Parathyroid adenoma (tissue), 2 donors: ENCODE measurements around the gene CIB1.

Experiments
- H2AFZ ChIP-seq: fragments of 300-600 bp; sonication (generic); one replicate; pipeline ENCODE4 v1.7.0; 2017; ENCODE audit warnings: antibody characterized with exemption, mild to moderate bottlenecking
- H3K27ac ChIP-seq: fragments of 300-600 bp; sonication (generic); one replicate; pipeline ENCODE4 v1.7.0; 2017
- H3K27me3 ChIP-seq: fragments of 300-600 bp; sonication (generic); one replicate; pipeline ENCODE4 v1.7.0; 2017; ENCODE audit warnings: low read length; ENCODE audit not compliant: control insufficient read depth, insufficient read depth
- H3K36me3 ChIP-seq: fragments of 300-600 bp; sonication (generic); one replicate; pipeline ENCODE4 v1.7.0; 2017; ENCODE audit warnings: low read length; ENCODE audit not compliant: control insufficient read depth, insufficient read depth
- H3K4me1 ChIP-seq: fragments of 300-600 bp; sonication (generic); one replicate; pipeline ENCODE4 v1.7.0; 2017; ENCODE audit warnings: control low read depth
- H3K4me2 ChIP-seq: fragments of 300-600 bp; sonication (generic); one replicate; pipeline ENCODE4 v1.7.0; 2017; ENCODE audit warnings: low read length
- H3K4me3 ChIP-seq: fragments of 300-600 bp; sonication (generic); one replicate; pipeline ENCODE4 v1.7.0; 2017; ENCODE audit warnings: low read depth, low read length
- H3K79me2 ChIP-seq: fragments of 300-600 bp; sonication (generic); one replicate; pipeline ENCODE4 v1.7.0; 2017; ENCODE audit warnings: control low read depth
- H3K9ac ChIP-seq: fragments of 300-600 bp; sonication (generic); one replicate; pipeline ENCODE4 v1.7.0; 2017; ENCODE audit warnings: mild to moderate bottlenecking
- H3K9me3 ChIP-seq: fragments of 300-600 bp; sonication (generic); one replicate; pipeline ENCODE4 v1.7.0; 2017; ENCODE audit warnings: low read length; ENCODE audit not compliant: control insufficient read depth
- TF ChIP-seq, protein P1 (sequence below): fragments of 300-600 bp; sonication (generic); IDR thresholded peaks from one replicate; pipeline ENCODE4 v1.7.0; 2017; ENCODE audit warnings: antibody characterized with exemption, mild to moderate bottlenecking
- donor health status: primary hyperparathyroidism.

Gene CIB1

DNA sequence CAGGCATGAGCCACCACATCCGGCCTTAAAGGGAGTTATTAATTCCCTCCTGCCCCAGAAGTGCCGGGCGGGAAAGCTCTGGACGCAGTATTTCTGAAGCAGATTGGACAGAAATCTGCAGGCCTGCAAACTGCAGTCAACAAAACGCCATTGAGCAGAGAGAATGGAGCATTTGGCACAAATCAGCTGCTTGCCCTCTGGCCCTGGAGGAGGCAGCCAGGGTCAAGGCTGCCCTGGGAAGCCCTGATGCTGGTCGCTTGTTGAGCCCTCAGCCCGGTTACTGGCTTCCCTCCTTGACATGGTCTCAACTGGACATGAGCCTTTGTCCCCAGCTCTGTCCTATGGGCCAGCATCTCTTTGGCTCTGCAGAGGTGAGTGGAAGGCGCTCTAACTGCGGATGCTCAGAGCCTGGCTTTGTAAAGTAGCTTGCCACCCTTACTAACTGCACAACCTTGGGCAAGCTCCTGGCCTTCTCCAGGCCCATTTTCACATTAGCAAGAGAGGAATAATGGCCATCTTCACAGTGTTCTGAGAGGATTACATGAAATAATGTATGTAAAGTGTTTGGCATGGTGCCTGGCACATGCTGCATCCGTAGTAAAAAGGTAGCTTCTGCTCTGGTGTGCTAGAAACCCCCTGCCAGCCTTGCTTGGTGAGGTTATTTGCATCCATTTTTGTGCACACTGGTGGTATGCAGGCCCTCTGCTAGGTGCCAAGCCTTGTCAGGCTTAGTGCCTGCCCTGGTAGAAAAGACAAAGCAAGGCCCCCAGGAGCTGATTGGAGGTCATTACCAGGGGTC is 28.5 kb downstream of the CIB1 start:
- H3K27ac ChIP-seq, result no peak overlapping the region

DNA sequence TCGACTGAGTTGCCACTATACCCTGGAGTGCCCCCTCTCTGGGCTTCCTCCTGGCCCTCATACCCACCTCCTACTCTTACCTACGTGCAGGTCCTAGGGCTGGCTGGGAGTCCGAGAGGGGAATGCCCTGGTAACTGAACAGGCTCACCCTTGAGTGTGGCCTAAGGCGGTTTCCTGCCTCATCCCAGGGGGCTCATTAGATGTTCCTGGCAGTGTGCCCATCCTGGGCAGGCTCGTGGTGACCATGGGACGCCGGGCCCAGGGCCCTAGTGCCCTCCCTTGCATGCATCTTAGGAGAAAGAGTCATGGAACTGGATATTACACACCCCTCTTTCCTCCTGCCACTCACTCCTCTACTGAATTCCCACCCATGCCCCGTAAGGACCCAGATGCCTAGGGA is 29.8 kb downstream of the CIB1 start:
- H3K27ac ChIP-seq, result no peak overlapping the region

More for the DNA sequence above, 28.5 kb downstream of the CIB1 start:
- Histone ChIP-seq H3K9me3 (no peaks in the 10 kb centered on the region), H3K36me3 (no peaks in the 10 kb centered on the region), H3K4me3 (no peak overlapping the region), H3K4me1 (peaks cover 10% of the 10 kb centered on the region), H3K79me2 (peaks cover 31% of the 10 kb centered on the region), H3K27me3 (no peaks in the 10 kb centered on the region), H2AFZ (no peak overlapping the region), H3K4me2 (no peak overlapping the region), H3K9ac (no peak overlapping the region)
- TF ChIP-seq, protein P1, sequence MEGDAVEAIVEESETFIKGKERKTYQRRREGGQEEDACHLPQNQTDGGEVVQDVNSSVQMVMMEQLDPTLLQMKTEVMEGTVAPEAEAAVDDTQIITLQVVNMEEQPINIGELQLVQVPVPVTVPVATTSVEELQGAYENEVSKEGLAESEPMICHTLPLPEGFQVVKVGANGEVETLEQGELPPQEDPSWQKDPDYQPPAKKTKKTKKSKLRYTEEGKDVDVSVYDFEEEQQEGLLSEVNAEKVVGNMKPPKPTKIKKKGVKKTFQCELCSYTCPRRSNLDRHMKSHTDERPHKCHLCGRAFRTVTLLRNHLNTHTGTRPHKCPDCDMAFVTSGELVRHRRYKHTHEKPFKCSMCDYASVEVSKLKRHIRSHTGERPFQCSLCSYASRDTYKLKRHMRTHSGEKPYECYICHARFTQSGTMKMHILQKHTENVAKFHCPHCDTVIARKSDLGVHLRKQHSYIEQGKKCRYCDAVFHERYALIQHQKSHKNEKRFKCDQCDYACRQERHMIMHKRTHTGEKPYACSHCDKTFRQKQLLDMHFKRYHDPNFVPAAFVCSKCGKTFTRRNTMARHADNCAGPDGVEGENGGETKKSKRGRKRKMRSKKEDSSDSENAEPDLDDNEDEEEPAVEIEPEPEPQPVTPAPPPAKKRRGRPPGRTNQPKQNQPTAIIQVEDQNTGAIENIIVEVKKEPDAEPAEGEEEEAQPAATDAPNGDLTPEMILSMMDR, result no peak

DNA sequence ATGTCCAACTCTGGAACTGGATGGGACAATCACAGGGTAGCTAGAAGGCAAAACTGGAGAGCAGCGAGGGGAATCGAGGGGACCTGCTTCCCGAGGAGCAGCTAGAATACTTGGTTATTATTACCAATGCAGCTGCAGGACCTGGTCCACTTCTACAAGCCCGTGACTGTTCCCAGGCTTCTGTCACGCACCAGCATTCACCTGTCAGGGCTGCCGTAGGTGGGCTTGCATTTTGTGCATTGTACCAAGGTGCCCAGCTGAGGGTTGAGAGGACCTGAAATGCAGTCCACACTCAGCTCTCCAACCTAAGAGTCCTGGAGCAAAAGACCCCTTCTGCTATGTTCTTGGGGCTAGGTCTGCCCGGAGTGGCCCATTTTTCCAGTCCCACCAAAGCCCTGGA is 30.3 kb downstream of the CIB1 start:
- Histone ChIP-seq H3K9ac (no peak overlapping the region), H3K36me3 (no peaks in the 10 kb centered on the region)

More for the DNA sequence above, 29.8 kb downstream of the CIB1 start:
- Histone ChIP-seq H3K36me3 (no peaks in the 10 kb centered on the region), H2AFZ (no peak overlapping the region), H3K27me3 (no peaks in the 10 kb centered on the region), H3K9me3 (no peaks in the 10 kb centered on the region), H3K4me1 (peaks cover 10% of the 10 kb centered on the region), H3K9ac (no peak overlapping the region), H3K79me2 (peaks cover 25% of the 10 kb centered on the region), H3K4me2 (no peak overlapping the region), H3K4me3 (no peak overlapping the region)
- TF ChIP-seq, protein P1, result no peak

DNA sequence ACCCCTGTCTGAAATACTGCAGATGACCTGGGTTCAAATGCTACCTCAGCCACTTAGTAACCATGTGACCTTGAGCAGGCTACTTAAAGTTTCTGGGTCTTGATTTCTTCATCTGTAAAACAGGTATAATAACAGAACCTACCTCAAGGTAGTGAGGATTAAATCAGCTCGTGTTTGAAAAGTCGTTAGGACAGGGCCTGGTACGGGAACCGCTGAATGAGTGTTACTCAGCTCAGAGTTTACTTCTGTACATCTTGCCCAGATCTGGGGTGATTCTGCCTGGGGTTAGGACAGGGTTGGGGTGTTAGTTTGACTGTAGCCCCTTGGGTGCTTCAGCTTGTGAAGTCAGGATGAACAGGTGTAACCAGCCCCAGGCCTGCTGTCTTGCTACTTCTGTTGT is 30.8 kb downstream of the CIB1 start:
- peaks cover 10% of the 10 kb centered on the region for H3K4me1 ChIP-seq
- no peak overlapping the region for H3K9ac ChIP-seq
- H3K9me3 ChIP-seq, result no peaks in the 10 kb centered on the region
- no peaks in the 10 kb centered on the region for H3K36me3 ChIP-seq
- H2AFZ ChIP-seq, result no peak overlapping the region
- H3K27ac ChIP-seq, result no peak overlapping the region
- peaks cover 25% of the 10 kb centered on the region for H3K79me2 ChIP-seq
- H3K4me3 ChIP-seq, result no peak overlapping the region
- H3K4me2 ChIP-seq, result peak overlapping the region; percentile 92
- TF ChIP-seq, protein P1, result no peak
- H3K27me3 ChIP-seq, result no peaks in the 10 kb centered on the region

More for the DNA sequence above, 30.3 kb downstream of the CIB1 start:
- no peaks in the 10 kb centered on the region for H3K9me3 ChIP-seq
- H3K27ac ChIP-seq, result no peak overlapping the region
- H3K4me2 ChIP-seq, result no peak overlapping the region
- TF ChIP-seq, protein P1, result no peak
- H3K79me2 ChIP-seq, result peaks cover 25% of the 10 kb centered on the region
- H3K27me3 ChIP-seq, result no peaks in the 10 kb centered on the region
- peaks cover 10% of the 10 kb centered on the region for H3K4me1 ChIP-seq
- no peak overlapping the region for H3K4me3 ChIP-seq
- no peak overlapping the region for H2AFZ ChIP-seq

DNA sequence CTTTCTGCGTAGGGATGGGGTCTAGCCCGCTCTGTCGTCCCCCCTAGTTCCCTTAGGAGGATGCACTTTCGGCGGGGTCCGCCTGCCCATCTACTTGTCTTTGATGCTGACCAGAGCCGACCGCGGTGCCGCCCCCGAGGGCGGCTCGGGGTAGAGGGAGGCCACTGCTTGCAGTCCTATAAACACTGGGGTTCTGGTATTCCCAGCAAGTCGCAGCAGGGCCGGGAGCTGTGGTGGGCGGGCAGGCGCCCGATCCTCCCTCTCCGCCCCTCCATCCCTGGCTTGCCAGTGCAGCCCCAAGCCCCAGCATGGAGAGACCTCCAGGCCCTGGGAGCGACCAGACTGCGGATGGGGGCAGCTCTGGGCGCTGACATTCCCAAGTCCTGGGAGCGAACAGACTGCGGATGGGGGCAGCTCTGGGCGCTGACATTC is 31.8 kb downstream of the CIB1 start:
- peak overlapping the region; percentile 76 for H2AFZ ChIP-seq
- H3K9me3 ChIP-seq, result no peaks in the 10 kb centered on the region
- TF ChIP-seq, protein P1, result no peak
- H3K27ac ChIP-seq, result no peak overlapping the region
- H3K27me3 ChIP-seq, result no peaks in the 10 kb centered on the region
- no peak overlapping the region for H3K9ac ChIP-seq
- peak overlapping the region; percentile 66 for H3K4me3 ChIP-seq
- H3K79me2 ChIP-seq, result peaks cover 23% of the 10 kb centered on the region
- H3K36me3 ChIP-seq, result no peaks in the 10 kb centered on the region
- H3K4me1 ChIP-seq, result peaks cover 10% of the 10 kb centered on the region
- H3K4me2 ChIP-seq, result peak overlapping the region; percentile 92
